GM12874 (cell line): Measurements from ENCODE around the gene CFAP46.

Experiments used
- CTCF ChIP-seq: IDR thresholded peaks from 2 replicates; pipeline ENCODE4 v1.5.1; 2011; ENCODE audit warnings: low read depth, mild to moderate bottlenecking, control low read depth, low read length, moderate library complexity; ENCODE audit not compliant: insufficient read depth

The CFAP46 gene

GRCh38 chr10:132876993-132877431 is 65.4 kb downstream of the CFAP46 start:
- TF ChIP-seq CTCF: no peak

GRCh38 chr10:132876131-132876860 is 66.1 kb downstream of the CFAP46 start:
- no peak for TF ChIP-seq CTCF

- TF ChIP-seq CTCF: no peak
These were observed 66.9 kb downstream of the CFAP46 start for GRCh38 chr10:132875435-132875834.

- TF ChIP-seq CTCF: no peak
These were observed 69.0 kb downstream of the CFAP46 start for GRCh38 chr10:132873395-132873794.

GRCh38 chr10:132872658-132873057 is 69.7 kb downstream of the CFAP46 start:
- TF ChIP-seq CTCF: no peak

GRCh38 chr10:132870426-132870825 is 71.9 kb downstream of the CFAP46 start:
- no peak for TF ChIP-seq CTCF

- no peak for TF ChIP-seq CTCF
These were observed 72.7 kb downstream of the CFAP46 start for GRCh38 chr10:132869621-132870020.
